K562 (cell line): ENCODE measurements around the gene FAM219B. TPM values are rescaled to one million over a fixed set of nuclear protein-coding genes. Genes with fewer than 3 reads are reported as not detected.
A peak's percentile ranks its signal among the peaks of the same experiment; 100 is the strongest.

ENCODE experiments used
- ARNT ChIP-seq, 2 experiments: fragments of 450-650 bp; IDR thresholded peaks; 2 replicates each; pipeline ENCODE4 v1.6.1; 2016; ENCODE audit warnings: mild to moderate bottlenecking in 1 of 2
- ETV5 ChIP-seq: sonication (generic); formaldehyde crosslinking; IDR thresholded peaks from 2 replicates; pipeline ENCODE4 v1.4.0; 2020; ENCODE audit warnings: low read depth, mild to moderate bottlenecking, missing genetic modification reagents
- KDM5B ChIP-seq: fragments of 200-600 bp; sonication (generic); IDR thresholded peaks from 2 replicates; pipeline ENCODE4 v1.6.1; 2012; ENCODE audit warnings: low read depth, mild to moderate bottlenecking, moderate library complexity, low read length, control low read depth, inconsistent platforms; ENCODE audit not compliant: insufficient replicate concordance
- NCOA6 ChIP-seq: fragments of 450-650 bp; IDR thresholded peaks from 2 replicates; pipeline ENCODE4 v1.6.1; 2017; ENCODE audit warnings: mild to moderate bottlenecking
- PHF21A ChIP-seq: fragments of 450-650 bp; IDR thresholded peaks from 2 replicates; pipeline ENCODE4 v1.6.1; 2017; ENCODE audit warnings: low read depth, borderline replicate concordance
- STAG1 ChIP-seq: sonication (generic); formaldehyde crosslinking; IDR thresholded peaks from 2 replicates; pipeline ENCODE4 v1.5.0; 2020; ENCODE audit warnings: missing genetic modification reagents, borderline replicate concordance
- ZNF239 ChIP-seq: fragments of 250-450 bp; sonication (Bioruptor Pico); IDR thresholded peaks from 2 replicates; pipeline ENCODE4 v1.4.0; 2020; ENCODE audit warnings: mild to moderate bottlenecking
- ZNF384 ChIP-seq: IDR thresholded peaks from 2 replicates; pipeline ENCODE4 v1.6.1; 2012; ENCODE audit warnings: low read depth, low read length, improper control_type of control experiment
- ZNF76 ChIP-seq: fragments of 250-450 bp; sonication (Bioruptor Pico); IDR thresholded peaks from 2 replicates; pipeline ENCODE4 v1.4.0; 2020; ENCODE audit warnings: mild to moderate bottlenecking, moderate library complexity, borderline replicate concordance
- polyA plus RNA-seq, 8 experiments: library from polyadenylated mRNA; depleted of rRNA in 4 of 8; stranded (reverse) in 5 of 8; unstranded in 3 of 8; fragments of >200 nt; fragmentation: Nextera tagmentation in 2 of 8; fragmentation: Illumina TruSeq in 1 of 8; extraction: Ambion mirVana in 2 of 8; extraction: Trizol in 1 of 8; gene quantifications; 2 replicates each; pipeline versions ENCODE4 v1.2.1 to v1.2.3, GENCODE V29; 2011 to 2014; ENCODE audit warnings: inconsistent platforms in 1 of 8, missing spikeins in 1 of 8
- total RNA-seq, 7 experiments: library from RNA; depleted of rRNA in 6 of 7; stranded (reverse); fragments of >200 nt in 6 of 7; fragmentation: Illumina TruSeq in 2 of 7; extraction: Trizol in 2 of 7; gene quantifications; 2 replicates each; pipeline versions ENCODE4 v1.2.1 to v1.2.3, GENCODE V29; 2011 to 2021; ENCODE audit warnings: low replicate concordance in 1 of 7
- TF ChIP-seq, protein P1 (sequence below): sonication (generic); formaldehyde crosslinking; IDR thresholded peaks from 2 replicates; pipeline ENCODE4 v1.8.1; 2023; ENCODE audit warnings: mild to moderate bottlenecking, missing genetic modification reagents
- TF ChIP-seq, protein P2 (sequence below): fragments of 250-450 bp; sonication (Bioruptor Pico); IDR thresholded peaks from 2 replicates; pipeline ENCODE4 v1.4.0; 2020; ENCODE audit warnings: borderline replicate concordance
- TF ChIP-seq, protein P3 (sequence below): fragments of 200-800 bp; sonication (Bioruptor generic); IDR thresholded peaks from 2 replicates; pipeline ENCODE4 v1.6.1; 2016; ENCODE audit warnings: missing genetic modification characterization, missing compliant biosample characterization
- TF ChIP-seq, protein P4 (sequence below): fragments of 450-650 bp; IDR thresholded peaks from 2 replicates; pipeline ENCODE4 v1.6.1; 2017; ENCODE audit warnings: antibody characterized with exemption

FAM219B gene
- total and polyA plus RNA-seq, 9 of the 15 experiments (the other 6 are each of a cell fraction or from before 2014, with no cell fraction given) = 6.8 to 50.4 (median 29.4) TPM

DNA sequence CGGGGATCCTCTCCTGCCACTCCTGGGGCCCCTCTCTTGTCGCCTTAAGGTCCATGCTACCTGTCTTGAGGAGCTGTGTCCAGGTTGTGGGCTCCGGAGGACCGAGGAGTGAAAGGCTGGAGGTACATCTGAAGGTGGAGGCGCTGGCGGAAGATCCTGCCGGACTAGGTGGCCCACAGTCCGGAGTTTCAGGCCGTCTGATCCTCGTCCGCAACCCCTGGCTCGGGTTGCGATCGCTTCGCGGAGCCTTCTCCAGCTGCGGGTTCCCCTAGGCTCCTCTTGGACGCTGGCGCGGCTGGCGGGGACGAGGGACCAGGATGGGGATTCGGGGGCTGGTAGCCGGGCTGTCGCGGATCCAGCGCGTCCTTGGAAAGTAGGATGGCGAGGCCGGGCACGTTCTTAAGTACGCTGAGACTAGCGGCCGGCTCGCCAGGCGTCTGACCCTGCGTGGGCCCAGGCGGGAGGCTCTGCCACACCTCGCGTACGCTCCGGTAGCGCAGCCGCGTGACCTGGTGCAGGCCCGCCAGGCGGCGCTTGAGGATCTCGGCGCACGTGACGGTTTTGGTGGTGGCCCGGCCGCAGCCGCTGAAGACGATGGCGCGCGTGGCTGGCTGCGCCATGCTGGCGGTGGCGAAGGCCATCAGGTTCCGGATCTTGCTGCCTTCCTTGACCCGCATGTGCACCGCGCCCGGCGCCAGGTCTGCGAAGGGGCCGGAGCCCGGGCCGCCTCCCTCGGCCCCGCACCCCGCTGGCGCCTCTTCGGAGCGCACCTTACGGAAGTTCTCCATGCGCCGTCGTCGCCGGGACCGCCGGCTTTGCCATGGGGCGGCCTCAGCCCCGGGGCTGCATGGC, 49.4 kb upstream of the FAM219B start (continued):
- TF ChIP-seq, protein P1, sequence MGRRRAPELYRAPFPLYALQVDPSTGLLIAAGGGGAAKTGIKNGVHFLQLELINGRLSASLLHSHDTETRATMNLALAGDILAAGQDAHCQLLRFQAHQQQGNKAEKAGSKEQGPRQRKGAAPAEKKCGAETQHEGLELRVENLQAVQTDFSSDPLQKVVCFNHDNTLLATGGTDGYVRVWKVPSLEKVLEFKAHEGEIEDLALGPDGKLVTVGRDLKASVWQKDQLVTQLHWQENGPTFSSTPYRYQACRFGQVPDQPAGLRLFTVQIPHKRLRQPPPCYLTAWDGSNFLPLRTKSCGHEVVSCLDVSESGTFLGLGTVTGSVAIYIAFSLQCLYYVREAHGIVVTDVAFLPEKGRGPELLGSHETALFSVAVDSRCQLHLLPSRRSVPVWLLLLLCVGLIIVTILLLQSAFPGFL (CRISPR knock-in tag) = no peak
- TF ChIP-seq ZNF76 (CRISPR knock-in tag) = no peak
- TF ChIP-seq, protein P2, sequence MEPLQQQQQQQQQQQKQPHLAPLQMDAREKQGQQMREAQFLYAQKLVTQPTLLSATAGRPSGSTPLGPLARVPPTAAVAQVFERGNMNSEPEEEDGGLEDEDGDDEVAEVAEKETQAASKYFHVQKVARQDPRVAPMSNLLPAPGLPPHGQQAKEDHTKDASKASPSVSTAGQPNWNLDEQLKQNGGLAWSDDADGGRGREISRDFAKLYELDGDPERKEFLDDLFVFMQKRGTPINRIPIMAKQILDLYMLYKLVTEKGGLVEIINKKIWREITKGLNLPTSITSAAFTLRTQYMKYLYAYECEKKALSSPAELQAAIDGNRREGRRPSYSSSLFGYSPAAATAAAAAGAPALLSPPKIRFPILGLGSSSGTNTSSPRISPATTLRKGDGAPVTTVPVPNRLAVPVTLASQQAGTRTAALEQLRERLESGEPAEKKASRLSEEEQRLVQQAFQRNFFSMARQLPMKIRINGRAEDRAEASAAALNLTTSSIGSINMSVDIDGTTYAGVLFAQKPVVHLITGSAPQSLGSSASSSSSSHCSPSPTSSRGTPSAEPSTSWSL (CRISPR knock-in tag) = no peak
- TF ChIP-seq, protein P3, sequence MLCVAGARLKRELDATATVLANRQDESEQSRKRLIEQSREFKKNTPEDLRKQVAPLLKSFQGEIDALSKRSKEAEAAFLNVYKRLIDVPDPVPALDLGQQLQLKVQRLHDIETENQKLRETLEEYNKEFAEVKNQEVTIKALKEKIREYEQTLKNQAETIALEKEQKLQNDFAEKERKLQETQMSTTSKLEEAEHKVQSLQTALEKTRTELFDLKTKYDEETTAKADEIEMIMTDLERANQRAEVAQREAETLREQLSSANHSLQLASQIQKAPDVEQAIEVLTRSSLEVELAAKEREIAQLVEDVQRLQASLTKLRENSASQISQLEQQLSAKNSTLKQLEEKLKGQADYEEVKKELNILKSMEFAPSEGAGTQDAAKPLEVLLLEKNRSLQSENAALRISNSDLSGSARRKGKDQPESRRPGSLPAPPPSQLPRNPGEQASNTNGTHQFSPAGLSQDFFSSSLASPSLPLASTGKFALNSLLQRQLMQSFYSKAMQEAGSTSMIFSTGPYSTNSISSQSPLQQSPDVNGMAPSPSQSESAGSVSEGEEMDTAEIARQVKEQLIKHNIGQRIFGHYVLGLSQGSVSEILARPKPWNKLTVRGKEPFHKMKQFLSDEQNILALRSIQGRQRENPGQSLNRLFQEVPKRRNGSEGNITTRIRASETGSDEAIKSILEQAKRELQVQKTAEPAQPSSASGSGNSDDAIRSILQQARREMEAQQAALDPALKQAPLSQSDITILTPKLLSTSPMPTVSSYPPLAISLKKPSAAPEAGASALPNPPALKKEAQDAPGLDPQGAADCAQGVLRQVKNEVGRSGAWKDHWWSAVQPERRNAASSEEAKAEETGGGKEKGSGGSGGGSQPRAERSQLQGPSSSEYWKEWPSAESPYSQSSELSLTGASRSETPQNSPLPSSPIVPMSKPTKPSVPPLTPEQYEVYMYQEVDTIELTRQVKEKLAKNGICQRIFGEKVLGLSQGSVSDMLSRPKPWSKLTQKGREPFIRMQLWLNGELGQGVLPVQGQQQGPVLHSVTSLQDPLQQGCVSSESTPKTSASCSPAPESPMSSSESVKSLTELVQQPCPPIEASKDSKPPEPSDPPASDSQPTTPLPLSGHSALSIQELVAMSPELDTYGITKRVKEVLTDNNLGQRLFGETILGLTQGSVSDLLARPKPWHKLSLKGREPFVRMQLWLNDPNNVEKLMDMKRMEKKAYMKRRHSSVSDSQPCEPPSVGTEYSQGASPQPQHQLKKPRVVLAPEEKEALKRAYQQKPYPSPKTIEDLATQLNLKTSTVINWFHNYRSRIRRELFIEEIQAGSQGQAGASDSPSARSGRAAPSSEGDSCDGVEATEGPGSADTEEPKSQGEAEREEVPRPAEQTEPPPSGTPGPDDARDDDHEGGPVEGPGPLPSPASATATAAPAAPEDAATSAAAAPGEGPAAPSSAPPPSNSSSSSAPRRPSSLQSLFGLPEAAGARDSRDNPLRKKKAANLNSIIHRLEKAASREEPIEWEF = no peak
- TF ChIP-seq PHF21A = no peak
- TF ChIP-seq, protein P4, sequence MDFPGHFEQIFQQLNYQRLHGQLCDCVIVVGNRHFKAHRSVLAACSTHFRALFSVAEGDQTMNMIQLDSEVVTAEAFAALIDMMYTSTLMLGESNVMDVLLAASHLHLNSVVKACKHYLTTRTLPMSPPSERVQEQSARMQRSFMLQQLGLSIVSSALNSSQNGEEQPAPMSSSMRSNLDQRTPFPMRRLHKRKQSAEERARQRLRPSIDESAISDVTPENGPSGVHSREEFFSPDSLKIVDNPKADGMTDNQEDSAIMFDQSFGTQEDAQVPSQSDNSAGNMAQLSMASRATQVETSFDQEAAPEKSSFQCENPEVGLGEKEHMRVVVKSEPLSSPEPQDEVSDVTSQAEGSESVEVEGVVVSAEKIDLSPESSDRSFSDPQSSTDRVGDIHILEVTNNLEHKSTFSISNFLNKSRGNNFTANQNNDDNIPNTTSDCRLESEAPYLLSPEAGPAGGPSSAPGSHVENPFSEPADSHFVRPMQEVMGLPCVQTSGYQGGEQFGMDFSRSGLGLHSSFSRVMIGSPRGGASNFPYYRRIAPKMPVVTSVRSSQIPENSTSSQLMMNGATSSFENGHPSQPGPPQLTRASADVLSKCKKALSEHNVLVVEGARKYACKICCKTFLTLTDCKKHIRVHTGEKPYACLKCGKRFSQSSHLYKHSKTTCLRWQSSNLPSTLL = no peak
- no peak for TF ChIP-seq ARNT (IDR thresholded peaks at IDR 0.05)
- TF ChIP-seq ETV5 (CRISPR knock-in tag) = peak; percentile 92
- no peak for TF ChIP-seq NCOA6
- peak; percentile 86 for TF ChIP-seq STAG1 (CRISPR knock-in tag)
- TF ChIP-seq KDM5B = no peak
- no peak for TF ChIP-seq ZNF239 (CRISPR knock-in tag)
- TF ChIP-seq ZNF384 = no peak
